ENCODE measurements around the gene TSPAN7.

Gene TSPAN7

GRCh38 chrX:38699121-38699520, 137.8 kb downstream of the TSPAN7 start:
- no peak for DNase-seq

- no peak for DNase-seq
Observed at GRCh38 chrX:38699696-38700095, 138.4 kb downstream of the TSPAN7 start.

GRCh38 chrX:38701073-38701472, 139.7 kb downstream of the TSPAN7 start:
- no peak for DNase-seq

DNA sequence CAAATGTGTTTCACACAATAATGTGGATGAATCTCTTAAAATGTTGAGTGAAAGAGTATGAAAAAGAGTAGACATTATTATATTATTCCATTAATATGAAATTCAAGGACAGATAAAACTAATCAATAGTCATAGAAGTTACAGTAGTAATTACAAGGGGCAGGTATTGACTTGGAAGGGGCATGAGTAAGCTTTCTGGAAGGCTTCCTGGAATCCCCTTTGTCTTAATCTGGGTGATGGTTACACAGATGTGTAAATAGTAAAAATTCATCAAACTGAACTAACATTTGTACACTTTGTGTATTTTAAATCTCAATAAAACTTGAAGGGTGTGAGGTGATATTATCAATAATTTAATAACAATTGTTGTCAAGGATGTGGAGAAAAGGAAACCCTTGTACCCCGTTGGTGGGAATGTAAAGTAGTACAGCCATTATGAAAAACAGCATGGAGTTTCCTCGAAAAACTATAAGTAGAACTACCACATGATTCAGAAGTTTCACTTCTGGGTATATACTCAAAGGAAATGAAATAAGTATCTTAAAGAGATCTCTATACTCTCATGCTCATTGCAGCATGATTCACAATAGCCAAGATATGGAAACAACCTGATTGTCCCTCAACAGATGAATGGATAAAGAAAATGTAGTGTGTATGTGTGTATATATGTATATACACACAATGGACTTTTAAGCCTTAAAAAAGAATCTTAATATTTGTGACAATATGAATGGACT, 143.0 kb downstream of the TSPAN7 start:
- no peak for DNase-seq

DNA sequence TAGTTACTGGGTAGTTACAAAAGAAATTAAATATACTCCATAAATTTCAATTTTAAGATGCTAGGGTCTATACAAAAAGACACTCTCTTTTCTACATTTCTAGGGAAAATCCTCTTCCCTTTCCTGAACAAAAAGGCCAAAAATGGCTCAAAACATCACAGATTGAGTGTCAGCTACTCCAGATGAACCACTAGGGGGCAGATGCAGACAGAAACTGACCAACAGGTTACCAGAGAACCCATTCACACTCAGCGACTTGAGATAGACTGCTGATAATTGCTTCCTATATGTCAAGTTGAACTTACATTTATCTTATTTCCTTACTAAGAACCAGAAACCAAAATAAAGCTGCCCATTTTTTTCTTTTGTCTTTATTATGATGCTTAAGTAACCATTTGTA, 156.5 kb downstream of the TSPAN7 start:
- DNase-seq: no peak

- no peak for DNase-seq
Observed at GRCh38 chrX:38718311-38718710, 157.0 kb downstream of the TSPAN7 start.

- no peak for DNase-seq
Observed at GRCh38 chrX:38726612-38727011, 165.3 kb downstream of the TSPAN7 start.

- no peak for DNase-seq
Observed at GRCh38 chrX:38727668-38728067, 166.3 kb downstream of the TSPAN7 start.

DNA sequence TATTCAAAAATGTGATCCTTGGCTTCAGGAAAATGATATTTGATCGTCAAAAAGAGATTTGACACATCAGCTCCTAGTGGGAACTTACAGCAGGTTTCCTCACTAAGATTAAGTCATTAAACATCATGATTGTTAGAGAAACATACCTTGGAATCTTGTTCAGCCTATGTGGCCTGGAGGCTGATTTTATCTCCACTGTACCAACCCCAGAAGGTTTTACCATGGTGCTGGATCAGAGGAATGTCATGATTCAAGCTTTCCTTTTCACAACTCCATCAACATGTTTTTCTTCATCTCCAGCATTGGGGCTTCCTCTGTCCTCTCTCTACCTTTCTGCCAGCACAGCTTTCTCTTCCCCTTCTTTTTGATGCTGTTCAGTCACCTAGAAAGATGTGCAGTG, 171.5 kb downstream of the TSPAN7 start:
- no peak for DNase-seq
